K562 (cell line): ENCODE data around the gene ZNF865. TPM values are rescaled to one million over a fixed set of nuclear protein-coding genes. Genes with fewer than 3 reads are reported as not detected.

Source experiments
- BCOR ChIP-seq: fragments of 450-650 bp; IDR thresholded peaks from 2 replicates; pipeline ENCODE4 v1.6.1; 2016
- EHMT2 ChIP-seq: fragments of 450-650 bp; IDR thresholded peaks from 2 replicates; pipeline ENCODE4 v1.6.1; 2018; ENCODE audit warnings: antibody characterized with exemption
- HDAC6 ChIP-seq: IDR thresholded peaks from 2 replicates; pipeline ENCODE4 v1.6.1; 2012; ENCODE audit warnings: low read depth, mild to moderate bottlenecking, control low read depth, inconsistent platforms, low read length, moderate library complexity
- TAF7 ChIP-seq: fragments of 450-650 bp; IDR thresholded peaks from 2 replicates; pipeline ENCODE4 v1.6.1; 2016; ENCODE audit warnings: missing genetic modification characterization, missing compliant biosample characterization
- ZBTB40 ChIP-seq, 2 experiments: fragments of 450-650 bp in 1 of 2; sonication (generic) in 1 of 2; formaldehyde crosslinking in 1 of 2; IDR thresholded peaks; 2 replicates each; pipeline versions ENCODE4 v1.7.1 to v1.9.0; 2016 to 2022; ENCODE audit warnings: inconsistent platforms in 1 of 2, mild to moderate bottlenecking in 1 of 2, missing genetic modification reagents in 1 of 2
- ZNF318 ChIP-seq, 2 experiments: fragments of 450-650 bp; IDR thresholded peaks; 2 replicates each; pipeline ENCODE4 v1.6.1; 2016; ENCODE audit warnings: mild to moderate bottlenecking in 2 of 2, borderline replicate concordance in 1 of 2, low read depth in 1 of 2, moderate library complexity in 1 of 2
- polyA plus RNA-seq, 8 experiments: library from polyadenylated mRNA; depleted of rRNA in 4 of 8; stranded (reverse) in 5 of 8; unstranded in 3 of 8; fragments of >200 nt; fragmentation: Nextera tagmentation in 2 of 8; fragmentation: Illumina TruSeq in 1 of 8; extraction: Ambion mirVana in 2 of 8; extraction: Trizol in 1 of 8; gene quantifications; 2 replicates each; pipeline versions ENCODE4 v1.2.1 to v1.2.3, GENCODE V29; 2011 to 2014; ENCODE audit warnings: inconsistent platforms in 1 of 8, missing spikeins in 1 of 8
- total RNA-seq, 7 experiments: library from RNA; depleted of rRNA in 6 of 7; stranded (reverse); fragments of >200 nt in 6 of 7; fragmentation: Illumina TruSeq in 2 of 7; extraction: Trizol in 2 of 7; gene quantifications; 2 replicates each; pipeline versions ENCODE4 v1.2.1 to v1.2.3, GENCODE V29; 2011 to 2021; ENCODE audit warnings: low replicate concordance in 1 of 7
- TF ChIP-seq, protein P1 (sequence below): fragments of 250-450 bp; sonication (Bioruptor Pico); IDR thresholded peaks from 2 replicates; pipeline ENCODE4 v1.8.0; 2021; ENCODE audit warnings: borderline replicate concordance, mild to moderate bottlenecking, moderate library complexity; ENCODE audit not compliant: poor library complexity, severe bottlenecking

The ZNF865 gene
- total and polyA plus RNA-seq, 9 of the 15 experiments (the other 6 are each of a cell fraction or from before 2014, with no cell fraction given): 0.40 to 18.8 (median 1.6) TPM; not detected in 2

DNA sequence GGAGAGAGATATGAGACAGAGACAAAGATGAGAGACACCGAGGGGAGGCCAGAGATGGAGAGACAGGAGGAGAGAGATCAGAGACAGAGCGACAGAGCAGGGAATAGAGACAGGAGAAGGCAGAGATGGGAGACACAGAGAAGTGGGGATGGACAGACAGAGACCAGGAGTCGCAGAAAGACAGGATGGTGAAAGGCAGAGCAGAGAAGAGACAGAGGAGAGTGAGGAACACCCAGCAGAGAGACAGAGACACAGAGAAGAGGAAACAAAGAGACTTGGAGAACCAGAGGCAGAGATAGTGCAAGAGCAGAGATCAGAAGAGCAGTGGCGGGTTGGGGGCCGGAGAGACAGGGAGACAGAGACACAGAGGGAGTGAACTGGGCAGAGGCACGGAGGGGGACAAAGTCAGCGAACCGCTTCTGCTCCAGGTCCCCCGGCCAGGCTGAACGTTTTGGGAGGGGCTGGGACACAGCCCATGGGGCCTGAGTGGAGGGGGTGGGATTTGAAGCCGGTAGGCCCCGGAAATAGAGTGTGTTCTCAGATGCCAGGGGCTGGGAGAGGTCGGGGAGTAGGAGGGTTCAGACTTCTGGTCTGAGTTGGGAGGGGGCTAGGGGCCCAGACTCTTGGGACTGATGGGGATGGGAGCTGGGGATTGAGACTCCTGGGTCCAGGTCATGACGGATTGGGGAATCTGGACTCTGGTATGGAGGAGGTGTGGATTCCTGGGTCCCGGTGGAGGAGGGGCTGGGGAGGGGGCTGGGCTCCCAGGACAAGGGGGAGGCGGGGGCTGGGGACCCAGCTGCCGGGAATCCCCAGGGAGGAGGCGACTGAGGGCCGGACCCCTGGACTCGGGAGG lies 25.5 kb upstream of the ZNF865 start (continued):
- TF ChIP-seq ZBTB40 (IDR thresholded peaks at IDR 0.05): 0 out of 2 replicates have a peak, but pooled peaks have one; percentile 16
- no peak for TF ChIP-seq ZBTB40 (CRISPR knock-in tag; IDR thresholded peaks at IDR 0.05)
- peak; percentile 37; the same call in 1 of the 2 replicates for TF ChIP-seq EHMT2
- TF ChIP-seq ZNF318 (IDR thresholded peaks at IDR 0.05; ENCODE audit: borderline replicate concordance in 1 of 2, low read depth in 1 of 2): no peak
- no peak for TF ChIP-seq HDAC6
- TF ChIP-seq, protein P1, sequence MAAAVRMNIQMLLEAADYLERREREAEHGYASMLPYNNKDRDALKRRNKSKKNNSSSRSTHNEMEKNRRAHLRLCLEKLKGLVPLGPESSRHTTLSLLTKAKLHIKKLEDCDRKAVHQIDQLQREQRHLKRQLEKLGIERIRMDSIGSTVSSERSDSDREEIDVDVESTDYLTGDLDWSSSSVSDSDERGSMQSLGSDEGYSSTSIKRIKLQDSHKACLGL (CRISPR knock-in tag): no peak
- TF ChIP-seq BCOR: peak; percentile 16; the same call in 1 of the 2 replicates
- TF ChIP-seq TAF7 (tag): no peak
